ENCODE data around the gene KRTAP12-4.
"Not testable (repeated sequence)": the region's sequence is repeated elsewhere in the genome, so short reads cannot be mapped to it uniquely, and the experiment has no call there.

The KRTAP12-4 gene

GRCh38 chr21:44627831-44628233 is 26.6 kb downstream of the KRTAP12-4 start:
- not testable (repeated sequence) for H3K27ac ChIP-seq (ENCODE audit: low read depth, low read length); H3K4me2 ChIP-seq (ENCODE audit: low read length); H2AK5ac ChIP-seq (ENCODE audit: low read length); H4K8ac ChIP-seq (ENCODE audit: low read depth, low read length); H4K91ac ChIP-seq (ENCODE audit: low read depth, low read length); H3K9me3 ChIP-seq (ENCODE audit: insufficient read depth, low read depth, low read length); H2AFZ ChIP-seq (ENCODE audit: insufficient read depth, low read length, poor library complexity); H3K18ac ChIP-seq (ENCODE audit: low read length); H3K4ac ChIP-seq (ENCODE audit: low read depth, low read length); H3K79me2 ChIP-seq (ENCODE audit: control insufficient read depth, insufficient read depth, low read length, poor library complexity); H2BK12ac ChIP-seq (ENCODE audit: low read length); H3K9ac ChIP-seq (ENCODE audit: low read length); H3K4me3 ChIP-seq (ENCODE audit: low read depth, low read length); H3K79me1 ChIP-seq (ENCODE audit: low read length); H3K14ac ChIP-seq (ENCODE audit: low read length); H3K4me1 ChIP-seq (ENCODE audit: control insufficient read depth in 1 of 2, insufficient read depth in 2 of 2, low read length in 2 of 2); H3K23ac ChIP-seq (ENCODE audit: low read length); H3K36me3 ChIP-seq (ENCODE audit: control insufficient read depth in 1 of 2, insufficient read depth in 2 of 2, low read length in 2 of 2); H2BK120ac ChIP-seq (ENCODE audit: insufficient read depth, low read length, poor library complexity); H3K27me3 ChIP-seq (ENCODE audit: insufficient read depth, low read length); H2BK5ac ChIP-seq (ENCODE audit: low read depth, low read length, poor library complexity); DNase-seq; H4K12ac ChIP-seq (ENCODE audit: low read depth, low read length)
- WGBS (ENCODE audit: extremely low coverage, insufficient coverage, insufficient read length) = no CpG with 5 or more reads among the region's 15 CpGs

GRCh38 chr21:44627181-44627822 is 27.2 kb downstream of the KRTAP12-4 start:
- not testable (repeated sequence) for H3K79me1 ChIP-seq (ENCODE audit: low read length); H3K4ac ChIP-seq (ENCODE audit: low read depth, low read length); H2BK120ac ChIP-seq (ENCODE audit: insufficient read depth, low read length, poor library complexity); H3K36me3 ChIP-seq (ENCODE audit: control insufficient read depth in 1 of 2, insufficient read depth in 2 of 2, low read length in 2 of 2); H2AFZ ChIP-seq (ENCODE audit: insufficient read depth, low read length, poor library complexity); H2BK12ac ChIP-seq (ENCODE audit: low read length); DNase-seq; H4K91ac ChIP-seq (ENCODE audit: low read depth, low read length); H3K27ac ChIP-seq (ENCODE audit: low read depth, low read length); H2AK5ac ChIP-seq (ENCODE audit: low read length); H3K9ac ChIP-seq (ENCODE audit: low read length); H3K4me3 ChIP-seq (ENCODE audit: low read depth, low read length); H3K79me2 ChIP-seq (ENCODE audit: control insufficient read depth, insufficient read depth, low read length, poor library complexity); H3K14ac ChIP-seq (ENCODE audit: low read length); H2BK5ac ChIP-seq (ENCODE audit: low read depth, low read length, poor library complexity); H3K4me1 ChIP-seq (ENCODE audit: control insufficient read depth in 1 of 2, insufficient read depth in 2 of 2, low read length in 2 of 2); H3K23ac ChIP-seq (ENCODE audit: low read length); H3K18ac ChIP-seq (ENCODE audit: low read length); H3K4me2 ChIP-seq (ENCODE audit: low read length); H3K27me3 ChIP-seq (ENCODE audit: insufficient read depth, low read length); H4K8ac ChIP-seq (ENCODE audit: low read depth, low read length); H4K12ac ChIP-seq (ENCODE audit: low read depth, low read length)
- peaks cover 12% of the 10 kb centered on the region for H3K9me3 ChIP-seq (ENCODE audit: insufficient read depth, low read depth, low read length)
- WGBS (ENCODE audit: extremely low coverage, insufficient coverage, insufficient read length) = no CpG with 5 or more reads among the region's 20 CpGs

GRCh38 chr21:44626673-44627143 is 27.8 kb downstream of the KRTAP12-4 start, which contains the start of gene KRTAP10-9:
Gene KRTAP10-9, plus strand, starts transcription at chr21:44627093. Its CDS starts 79 bp downstream, at chr21:44627172.
- Histone ChIP-seq H4K91ac (ENCODE audit: low read depth, low read length) (no peak within 1 kb of the TSS), H3K27ac (ENCODE audit: low read depth, low read length) (no peak within 1 kb of the TSS), H2BK12ac (ENCODE audit: low read length) (no peak within 1 kb of the TSS), H4K8ac (ENCODE audit: low read depth, low read length) (no peak within 1 kb of the TSS), H3K4ac (ENCODE audit: low read depth, low read length) (no peak within 1 kb of the TSS), H4K12ac (ENCODE audit: low read depth, low read length) (no peak within 1 kb of the TSS), H2BK5ac (ENCODE audit: low read depth, low read length, poor library complexity) (no peak within 1 kb of the TSS), H3K9ac (ENCODE audit: low read length) (peak within 1 kb of the TSS; percentile 34), H3K23ac (ENCODE audit: low read length) (no peak within 1 kb of the TSS), H3K4me2 (ENCODE audit: low read length) (no peak within 1 kb of the TSS), H3K4me1 (ENCODE audit: control insufficient read depth in 1 of 2, insufficient read depth in 2 of 2, low read length in 2 of 2) (no peaks in the 10 kb centered on the region), H3K79me1 (ENCODE audit: low read length) (no peaks in the 10 kb centered on the region), H3K14ac (ENCODE audit: low read length) (no peak within 1 kb of the TSS), H2AK5ac (ENCODE audit: low read length) (no peak within 1 kb of the TSS), H3K27me3 (ENCODE audit: insufficient read depth, low read length) (no peaks in the 10 kb centered on the region), H3K36me3 (ENCODE audit: control insufficient read depth in 1 of 2, insufficient read depth in 2 of 2, low read length in 2 of 2) (no peaks in the 10 kb centered on the region), H3K18ac (ENCODE audit: low read length) (no peak within 1 kb of the TSS), H3K79me2 (ENCODE audit: control insufficient read depth, insufficient read depth, low read length, poor library complexity) (no peaks in the 10 kb centered on the region), H2BK120ac (ENCODE audit: insufficient read depth, low read length, poor library complexity) (no peak within 1 kb of the TSS), H2AFZ (ENCODE audit: insufficient read depth, low read length, poor library complexity) (no peak within 1 kb of the TSS), H3K9me3 (ENCODE audit: insufficient read depth, low read depth, low read length) (peaks cover 12% of the 10 kb centered on the region), H3K4me3 (ENCODE audit: low read depth, low read length) (no peak within 1 kb of the TSS)
- WGBS (ENCODE audit: extremely low coverage, insufficient coverage, insufficient read length) = no CpG with 5 or more reads among the region's 7 CpGs
- DNase-seq = no peak

GRCh38 chr21:44626262-44626661 is 28.2 kb downstream of the KRTAP12-4 start:
- Histone ChIP-seq H3K4ac (ENCODE audit: low read depth, low read length) (no peak overlapping the region), H3K18ac (ENCODE audit: low read length) (no peak overlapping the region), H3K4me2 (ENCODE audit: low read length) (no peak overlapping the region), H3K23ac (ENCODE audit: low read length) (no peak overlapping the region), H3K14ac (ENCODE audit: low read length) (no peak overlapping the region), H3K4me3 (ENCODE audit: low read depth, low read length) (no peak overlapping the region), H3K36me3 (ENCODE audit: control insufficient read depth in 1 of 2, insufficient read depth in 2 of 2, low read length in 2 of 2) (no peaks in the 10 kb centered on the region), H2BK12ac (ENCODE audit: low read length) (no peak overlapping the region), H4K12ac (ENCODE audit: low read depth, low read length) (no peak overlapping the region), H2AFZ (ENCODE audit: insufficient read depth, low read length, poor library complexity) (no peak overlapping the region), H3K9me3 (ENCODE audit: insufficient read depth, low read depth, low read length) (peaks cover 12% of the 10 kb centered on the region), H4K8ac (ENCODE audit: low read depth, low read length) (no peak overlapping the region), H4K91ac (ENCODE audit: low read depth, low read length) (no peak overlapping the region), H3K27me3 (ENCODE audit: insufficient read depth, low read length) (no peaks in the 10 kb centered on the region), H3K9ac (ENCODE audit: low read length) (peak overlapping the region; percentile 34), H3K79me2 (ENCODE audit: control insufficient read depth, insufficient read depth, low read length, poor library complexity) (no peaks in the 10 kb centered on the region), H2BK5ac (ENCODE audit: low read depth, low read length, poor library complexity) (no peak overlapping the region), H2BK120ac (ENCODE audit: insufficient read depth, low read length, poor library complexity) (no peak overlapping the region), H3K79me1 (ENCODE audit: low read length) (no peaks in the 10 kb centered on the region), H3K4me1 (ENCODE audit: control insufficient read depth in 1 of 2, insufficient read depth in 2 of 2, low read length in 2 of 2) (no peaks in the 10 kb centered on the region), H2AK5ac (ENCODE audit: low read length) (no peak overlapping the region), H3K27ac (ENCODE audit: low read depth, low read length) (no peak overlapping the region)
- DNase-seq = no peak
- no CpG with 5 or more reads among the region's 10 CpGs for WGBS (ENCODE audit: extremely low coverage, insufficient coverage, insufficient read length)

Measured in trophoblast cell (in vitro differentiated cells and primary cell).